HepG2 (cell line): Measurements from ENCODE around the gene ZBTB20. TPM values are rescaled to one million over a fixed set of nuclear protein-coding genes. Genes with fewer than 3 reads are reported as not detected.

ENCODE experiments used
- ATAD3A ChIP-seq: sonication (generic); formaldehyde crosslinking; IDR thresholded peaks from 2 replicates; pipeline ENCODE4 v1.4.0; 2020; ENCODE audit warnings: missing genetic modification reagents
- BATF2 ChIP-seq: sonication (generic); formaldehyde crosslinking; IDR thresholded peaks from 2 replicates; pipeline ENCODE4 v1.8.0; 2022; ENCODE audit warnings: mild to moderate bottlenecking, missing genetic modification reagents, moderate library complexity
- ETV5 ChIP-seq: IDR thresholded peaks from 2 replicates; pipeline ENCODE4 v1.6.1; 2018; ENCODE audit warnings: missing biosample characterization, missing genetic modification reagents, inconsistent platforms, borderline replicate concordance
- FOSL2 ChIP-seq: sonication (generic); formaldehyde crosslinking; IDR thresholded peaks from 2 replicates; pipeline ENCODE4 v1.4.0; 2020; ENCODE audit warnings: missing genetic modification reagents
- HIC2 ChIP-seq: sonication (generic); formaldehyde crosslinking; IDR thresholded peaks from 2 replicates; pipeline ENCODE4 v1.9.0; 2022; ENCODE audit warnings: low read depth, missing genetic modification reagents
- JUND ChIP-seq: sonication (generic); formaldehyde crosslinking; IDR thresholded peaks from 2 replicates; pipeline ENCODE4 v1.8.0; 2022; ENCODE audit warnings: mild to moderate bottlenecking, missing genetic modification reagents
- KMT2B ChIP-seq: IDR thresholded peaks from 2 replicates; pipeline ENCODE4 v1.6.1; 2016; ENCODE audit warnings: missing genetic modification reagents, missing compliant biosample characterization
- MAFK ChIP-seq, 2 experiments: IDR thresholded peaks in 1 of 2; conservative IDR thresholded peaks in 1 of 2; 2 replicates each; pipeline ENCODE4 v1.6.1; 2011; ENCODE audit warnings: improper control_type of control experiment in 2 of 2, low read length in 2 of 2
- NCOA2 ChIP-seq: sonication (generic); formaldehyde crosslinking; IDR thresholded peaks from 2 replicates; pipeline ENCODE4 v1.8.0; 2022; ENCODE audit warnings: inconsistent platforms
- NCOR1 ChIP-seq: fragments of 200-600 bp; sonication (generic); IDR thresholded peaks from 2 replicates; pipeline ENCODE4 v1.7.0; 2017; ENCODE audit warnings: antibody characterized with exemption, low read length, borderline replicate concordance
- NFE2L1 ChIP-seq: sonication (generic); formaldehyde crosslinking; IDR thresholded peaks from 2 replicates; pipeline ENCODE4 v1.4.0; 2020; ENCODE audit warnings: missing genetic modification reagents, mild to moderate bottlenecking, borderline replicate concordance
- POGZ ChIP-seq: sonication (generic); formaldehyde crosslinking; IDR thresholded peaks from 2 replicates; pipeline ENCODE4 v1.4.0; 2020; ENCODE audit warnings: mild to moderate bottlenecking, missing genetic modification reagents
- REXO4 ChIP-seq: sonication (generic); formaldehyde crosslinking; IDR thresholded peaks from 2 replicates; pipeline ENCODE4 v1.8.0; 2022; ENCODE audit warnings: missing genetic modification reagents, mild to moderate bottlenecking, borderline replicate concordance
- SMC3 ChIP-seq: IDR thresholded peaks from 2 replicates; pipeline ENCODE4 v1.6.1; 2011; ENCODE audit warnings: low read length, improper control_type of control experiment
- SP140L ChIP-seq: sonication (generic); formaldehyde crosslinking; IDR thresholded peaks from 2 replicates; pipeline ENCODE4 v1.4.0; 2020; ENCODE audit warnings: missing genetic modification reagents, borderline replicate concordance
- TBX3 ChIP-seq: fragments of 450-650 bp; IDR thresholded peaks from 2 replicates; pipeline ENCODE4 v1.6.1; 2017; ENCODE audit warnings: antibody characterized with exemption, mild to moderate bottlenecking, inconsistent platforms, borderline replicate concordance
- TCF7 ChIP-seq: sonication (generic); IDR thresholded peaks from 2 replicates; pipeline ENCODE4 v1.6.1; 2016; ENCODE audit warnings: antibody characterized with exemption, low read depth
- TRIM22 ChIP-seq: fragments of 450-650 bp; IDR thresholded peaks from 2 replicates; pipeline ENCODE4 v1.6.1; 2017
- ZKSCAN8 ChIP-seq: IDR thresholded peaks from 2 replicates; pipeline ENCODE4 v1.6.1; 2016; ENCODE audit warnings: borderline replicate concordance, missing genetic modification reagents, missing compliant biosample characterization
- ZMYM4 ChIP-seq: sonication (generic); formaldehyde crosslinking; IDR thresholded peaks from 2 replicates; pipeline ENCODE4 v1.8.1; 2023; ENCODE audit warnings: mild to moderate bottlenecking, missing genetic modification reagents
- ZNF530 ChIP-seq: sonication (generic); formaldehyde crosslinking; IDR thresholded peaks from 2 replicates; pipeline ENCODE4 v1.5.0; 2020; ENCODE audit warnings: low read depth, mild to moderate bottlenecking, missing genetic modification reagents
- ZNF558 ChIP-seq: sonication (generic); formaldehyde crosslinking; IDR thresholded peaks from 2 replicates; pipeline ENCODE4 v1.9.0; 2022; ENCODE audit warnings: mild to moderate bottlenecking, missing genetic modification reagents, borderline replicate concordance
- ZNF891 ChIP-seq: sonication (generic); formaldehyde crosslinking; IDR thresholded peaks from 2 replicates; pipeline ENCODE4 v1.5.0; 2020; ENCODE audit warnings: mild to moderate bottlenecking, missing genetic modification reagents
- polyA plus RNA-seq, 8 experiments: library from polyadenylated mRNA; depleted of rRNA in 3 of 8; stranded (reverse) in 7 of 8; unstranded in 1 of 8; fragments of >200 nt; fragmentation: Illumina TruSeq in 4 of 8; extraction: Trizol in 4 of 8; gene quantifications; 2 replicates each; pipeline versions ENCODE4 v1.2.1 to v1.2.3, GENCODE V29; 2011 to 2016; ENCODE audit warnings: low read depth in 4 of 8, missing spikeins in 1 of 8, mixed read lengths in 1 of 8; ENCODE audit not compliant: insufficient read depth in 1 of 8
- total RNA-seq, 5 experiments: library from RNA; depleted of rRNA; stranded (reverse); fragments of >200 nt; fragmentation: Illumina TruSeq; extraction: Trizol; gene quantifications; 2 replicates each; pipeline ENCODE4 v1.2.3, GENCODE V29; 2016; ENCODE audit warnings: low read depth in 1 of 5
- TF ChIP-seq, protein P1 (sequence below): conservative IDR thresholded peaks from 2 replicates; pipeline ENCODE4 v1.6.1; 2018; ENCODE audit warnings: missing genetic modification reagents

The ZBTB20 gene
- total and polyA plus RNA-seq, 2 of the 13 experiments (the other 11 are each of a cell fraction or from before 2014, with no cell fraction given) = 1.9 to 8.8 TPM

- peak; percentile 57; the same call in 1 of the 2 replicates for TF ChIP-seq ZMYM4 (CRISPR knock-in tag)
- TF ChIP-seq SMC3 = no peak
- TF ChIP-seq TCF7 = peak; percentile 65
- no peak for TF ChIP-seq NCOA2 (CRISPR knock-in tag)
- no peak for TF ChIP-seq HIC2 (CRISPR knock-in tag)
- no peak for TF ChIP-seq ZNF891 (CRISPR knock-in tag)
- no peak; the same call in 1 of the 2 replicates for TF ChIP-seq POGZ (CRISPR knock-in tag)
- no peak for TF ChIP-seq MAFK (conservative IDR thresholded peaks at IDR 0.05 in 1 of 2, IDR thresholded peaks at IDR 0.05 in 1 of 2; ENCODE audit: low read length in 2 of 2)
- no peak for TF ChIP-seq KMT2B (CRISPR knock-in tag)
- TF ChIP-seq, protein P1, sequence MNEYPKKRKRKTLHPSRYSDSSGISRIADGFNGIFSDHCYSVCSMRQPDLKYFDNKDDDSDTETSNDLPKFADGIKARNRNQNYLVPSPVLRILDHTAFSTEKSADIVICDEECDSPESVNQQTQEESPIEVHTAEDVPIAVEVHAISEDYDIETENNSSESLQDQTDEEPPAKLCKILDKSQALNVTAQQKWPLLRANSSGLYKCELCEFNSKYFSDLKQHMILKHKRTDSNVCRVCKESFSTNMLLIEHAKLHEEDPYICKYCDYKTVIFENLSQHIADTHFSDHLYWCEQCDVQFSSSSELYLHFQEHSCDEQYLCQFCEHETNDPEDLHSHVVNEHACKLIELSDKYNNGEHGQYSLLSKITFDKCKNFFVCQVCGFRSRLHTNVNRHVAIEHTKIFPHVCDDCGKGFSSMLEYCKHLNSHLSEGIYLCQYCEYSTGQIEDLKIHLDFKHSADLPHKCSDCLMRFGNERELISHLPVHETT = no peak
- TF ChIP-seq NFE2L1 (CRISPR knock-in tag) = no peak
- no peak for TF ChIP-seq BATF2 (CRISPR knock-in tag)
- TF ChIP-seq NCOR1 = no peak
- TF ChIP-seq ZNF558 (CRISPR knock-in tag) = no peak
- peak; percentile 11; the same call in 1 of the 2 replicates for TF ChIP-seq ETV5 (CRISPR knock-in tag)
- no peak for TF ChIP-seq TRIM22
- no peak for TF ChIP-seq ATAD3A (CRISPR knock-in tag)
- TF ChIP-seq ZKSCAN8 (CRISPR knock-in tag) = peak; percentile 39; the same call in 1 of the 2 replicates
- TF ChIP-seq TBX3 = peak; percentile 26; the same call in 1 of the 2 replicates
- no peak for TF ChIP-seq SP140L
- TF ChIP-seq JUND (CRISPR knock-in tag) = no peak
- peak; percentile 79 for TF ChIP-seq FOSL2 (CRISPR knock-in tag)
- no peak for TF ChIP-seq REXO4 (CRISPR knock-in tag)
- no peak for TF ChIP-seq ZNF530 (CRISPR knock-in tag)
Observed at GRCh38 chr3:114745322-114746240, 401.5 kb downstream of the ZBTB20 start (continued).
